HG03432 (cell line): ENCODE results near the gene COL4A2.

Source experiments
- ATAC-seq: cut with Tn5 transposase; IDR thresholded peaks from one replicate; pipeline ENCODE4 v1.9.1; 2021; ENCODE audit warnings: mild to moderate bottlenecking, moderate library complexity; ENCODE audit not compliant: unreplicated experiment

Gene COL4A2

GRCh38 chr13:110271313-110271712, 35.8 kb upstream of the COL4A2 start:
- ATAC-seq: no peak

- no peak for ATAC-seq
These were observed 34.9 kb upstream of the COL4A2 start for GRCh38 chr13:110272227-110272626.

- no peak for ATAC-seq
These were observed 34.4 kb upstream of the COL4A2 start for GRCh38 chr13:110272651-110273050.

GRCh38 chr13:110273254-110273653, 33.8 kb upstream of the COL4A2 start:
- ATAC-seq: no peak

GRCh38 chr13:110274687-110275086, 32.4 kb upstream of the COL4A2 start:
- no peak for ATAC-seq

GRCh38 chr13:110275931-110276552, 31.0 kb upstream of the COL4A2 start:
- no peak for ATAC-seq

- ATAC-seq: no peak
These were observed 30.5 kb upstream of the COL4A2 start for GRCh38 chr13:110276553-110276950.

- no peak for ATAC-seq
These were observed 29.6 kb upstream of the COL4A2 start for GRCh38 chr13:110277357-110277975.

- no peak for ATAC-seq
These were observed 28.2 kb upstream of the COL4A2 start for GRCh38 chr13:110278859-110279258.

GRCh38 chr13:110279684-110280083, 27.4 kb upstream of the COL4A2 start:
- ATAC-seq: no peak

- no peak for ATAC-seq
These were observed 26.8 kb upstream of the COL4A2 start for GRCh38 chr13:110280231-110280813.

GRCh38 chr13:110280985-110281688, 25.9 kb upstream of the COL4A2 start:
- ATAC-seq: no peak

- ATAC-seq: no peak
These were observed 25.3 kb upstream of the COL4A2 start for GRCh38 chr13:110281736-110282135.

- ATAC-seq: no peak
These were observed 24.7 kb upstream of the COL4A2 start for GRCh38 chr13:110282316-110282841.

GRCh38 chr13:110283736-110284517, 23.2 kb upstream of the COL4A2 start:
- ATAC-seq: no peak

GRCh38 chr13:110284779-110285484, 22.2 kb upstream of the COL4A2 start:
- ATAC-seq: no peak

GRCh38 chr13:110285991-110286832, 20.9 kb upstream of the COL4A2 start:
- ATAC-seq: no peak

- ATAC-seq: no peak
These were observed 20.0 kb upstream of the COL4A2 start for GRCh38 chr13:110286833-110287819.
